Activated CD8-positive, alpha-beta memory T cell treated with anti-CD3 and anti-CD28 coated beads, Interleukin-2, amount 50 U/mL, for 4 hours (primary cell): ENCODE data around the gene PLA2G2C.

Experiments
- DNase-seq: peaks from one replicate; pipeline ENCODE4 v3.0.0-alpha.2; 2020

Gene PLA2G2C

DNA sequence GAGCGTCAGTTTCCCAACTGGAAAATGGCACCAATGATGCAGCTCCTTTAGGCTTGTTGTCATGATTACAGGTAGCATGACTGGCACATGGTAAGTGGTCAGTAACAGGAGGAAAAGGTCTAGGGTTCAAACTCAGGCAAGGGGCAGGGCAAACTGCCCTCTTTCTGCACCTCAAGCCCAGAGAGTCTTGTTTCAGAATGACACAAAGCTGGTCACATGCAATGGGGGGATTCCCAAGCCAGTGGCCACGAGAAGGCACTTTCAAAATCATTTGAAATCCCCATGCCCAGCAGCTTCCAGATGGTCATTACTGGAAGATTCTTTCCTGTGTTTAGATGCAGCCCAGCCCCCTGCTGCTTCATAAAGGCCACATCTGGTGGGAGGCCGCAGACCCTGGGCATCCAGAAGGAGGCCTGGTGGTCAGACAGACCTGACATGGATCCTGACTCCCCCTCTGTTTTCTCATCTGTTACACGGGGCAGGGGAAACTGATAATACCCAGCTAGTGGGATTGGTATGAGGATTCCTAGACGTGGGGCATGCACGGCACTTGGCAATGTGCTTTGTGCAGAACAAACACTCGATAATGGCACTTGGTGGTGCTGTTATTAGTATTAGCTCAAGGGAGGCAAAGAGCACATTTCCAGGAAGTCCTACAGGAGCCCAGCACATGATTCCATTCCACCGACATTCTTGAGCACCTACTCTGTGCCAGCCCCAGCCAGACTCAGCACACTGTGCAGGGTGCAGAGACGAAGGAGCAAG lies 60.1 kb downstream of the PLA2G2C start:
- DNase-seq = no peak

DNA sequence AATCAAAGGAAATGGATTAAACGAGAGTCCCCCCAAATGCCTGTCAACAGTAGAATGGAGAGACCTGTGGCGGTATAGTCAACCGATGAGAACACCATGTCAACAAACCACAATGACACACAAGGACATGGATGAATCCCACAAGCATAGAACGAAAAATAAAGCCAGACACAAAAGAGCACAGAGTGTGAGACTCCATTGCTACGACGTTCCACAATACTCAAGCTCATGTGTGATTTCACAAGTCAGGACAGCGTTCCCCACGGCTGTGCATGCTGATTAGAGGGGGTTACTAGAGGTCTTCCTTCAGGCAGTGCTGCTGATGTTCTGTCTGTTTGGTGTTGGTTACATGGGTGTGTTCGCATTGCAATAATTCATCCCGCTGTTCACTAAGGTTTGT lies 61.2 kb downstream of the PLA2G2C start:
- DNase-seq = no peak

- no peak for DNase-seq
Measured at GRCh38 chr1:20124456-20125057, 61.8 kb downstream of the PLA2G2C start.

DNA sequence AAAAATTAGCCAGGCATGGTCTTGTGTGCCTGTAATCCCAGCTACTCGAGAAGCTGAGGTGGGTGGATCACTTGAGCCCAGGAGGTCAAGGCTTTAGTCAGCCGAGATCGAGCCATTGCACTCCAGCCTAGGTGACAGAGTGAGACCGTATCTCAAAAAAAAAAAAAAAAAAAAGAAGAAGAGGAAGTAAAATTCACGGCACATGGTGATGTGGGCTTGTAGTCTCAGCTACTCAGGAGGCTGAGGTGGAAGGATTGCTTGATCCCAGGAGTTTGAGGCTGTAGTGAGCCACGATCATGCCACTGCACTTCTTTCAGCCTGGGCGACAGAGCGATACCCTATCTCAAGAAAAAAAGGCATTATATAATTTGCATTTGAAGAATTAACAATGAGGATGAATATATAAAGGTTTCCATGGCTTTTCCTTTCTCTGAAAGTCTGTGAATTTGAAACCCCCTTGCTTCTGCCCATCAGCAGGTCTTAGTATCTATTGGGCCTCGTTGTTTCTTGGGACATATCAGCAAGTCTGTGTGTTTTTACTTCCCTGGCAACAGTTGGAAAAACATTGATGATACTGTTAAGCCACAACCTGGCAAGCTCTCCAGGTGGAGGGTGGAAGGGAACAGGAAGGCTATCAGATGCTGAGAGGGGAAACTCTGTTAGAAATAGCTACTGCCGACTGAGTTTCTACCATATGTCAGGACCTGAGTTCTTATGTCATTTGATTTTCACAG lies 62.4 kb downstream of the PLA2G2C start:
- DNase-seq = no peak

- DNase-seq = no peak
Measured at GRCh38 chr1:20120796-20121195, 65.5 kb downstream of the PLA2G2C start.

DNA sequence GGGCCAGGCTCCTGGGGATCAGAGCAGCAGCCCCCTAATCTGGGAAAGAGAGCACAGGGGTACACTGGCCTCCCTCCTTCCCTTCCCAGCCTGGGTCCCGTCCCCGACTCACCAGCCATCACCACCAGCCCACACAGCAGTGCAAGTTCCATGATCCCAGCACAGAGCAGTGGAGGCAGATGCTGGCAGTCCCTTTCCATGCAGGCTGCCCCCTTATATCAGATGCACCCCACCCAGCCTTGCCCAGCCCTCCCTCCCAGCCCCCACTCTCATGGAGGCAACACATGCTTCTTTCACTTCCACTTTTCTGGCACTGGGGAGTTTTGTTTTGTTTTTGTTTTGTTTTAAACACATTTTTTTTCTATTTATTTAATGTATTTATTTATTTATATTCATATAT lies 67.0 kb downstream of the PLA2G2C start, which contains the start of gene PLA2G2D:
Gene PLA2G2D (minus strand): TSS at position 190 of the 400 bp plus-strand sequence. CDS start 38 bp downstream, at position 152.
- no peak for DNase-seq

DNA sequence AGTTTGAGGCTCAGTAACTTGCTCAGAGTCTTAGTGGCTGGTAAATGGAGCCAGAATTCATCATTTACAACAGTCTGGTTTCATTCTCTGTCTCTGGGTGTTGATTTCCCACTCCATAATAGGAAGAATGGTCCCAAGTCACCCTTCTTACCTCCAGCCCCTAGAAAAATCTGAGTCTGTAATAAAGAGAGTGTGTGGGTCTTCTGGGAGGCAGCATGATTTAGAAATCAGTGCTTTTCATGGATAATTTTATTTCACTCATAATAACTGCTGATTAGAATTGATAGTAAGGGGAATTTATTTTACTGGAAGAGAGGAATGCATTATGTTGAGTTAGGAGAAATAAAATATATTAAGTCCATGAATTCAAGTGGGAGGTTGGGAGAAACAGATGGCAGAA lies 69.1 kb downstream of the PLA2G2C start:
- DNase-seq = no peak

- no peak for DNase-seq
Measured at GRCh38 chr1:20115916-20116315, 70.4 kb downstream of the PLA2G2C start.

- no peak for DNase-seq
Measured at GRCh38 chr1:20115479-20115878, 70.8 kb downstream of the PLA2G2C start.

- no peak for DNase-seq
Measured at GRCh38 chr1:20114021-20114648, 72.2 kb downstream of the PLA2G2C start.
